Transverse colon (tissue), 4 donors: ENCODE data around the gene DLG2.

ENCODE experiments used
- CTCF ChIP-seq, 5 experiments: fragments of 200-600 bp in 3 of 5; fragments of 450-650 bp in 2 of 5; sonication (generic) in 3 of 5; IDR thresholded peaks; 1 replicate in 2 of 5; 2 replicates in 3 of 5; pipeline ENCODE4 v1.5.1; 2016 to 2017; ENCODE audit warnings: antibody characterized with exemption in 5 of 5, inconsistent platforms in 3 of 5, mild to moderate bottlenecking in 2 of 5, moderate library complexity in 1 of 5
- EP300 ChIP-seq: sonication (generic); formaldehyde crosslinking; IDR thresholded peaks from one replicate; pipeline ENCODE4 v1.6.1; 2017; ENCODE audit warnings: antibody characterized with exemption, low read depth
- POLR2A ChIP-seq: fragments of 450-650 bp; IDR thresholded peaks from one replicate; pipeline ENCODE4 v1.6.1; 2016; ENCODE audit warnings: antibody characterized with exemption, mild to moderate bottlenecking, moderate library complexity
- POLR2AphosphoS5 ChIP-seq, 3 donors: sonication (generic); formaldehyde crosslinking; IDR thresholded peaks; one replicate each; pipeline ENCODE4 v1.6.1; 2016; ENCODE audit warnings: antibody characterized with exemption in 3 of 3

GRCh38 chr11:83557653-83558052 is 2069.5 kb downstream of the DLG2 start:
- no peak for TF ChIP-seq CTCF (IDR thresholded peaks at IDR 0.05)
- no peak for TF ChIP-seq EP300
- no peak for TF ChIP-seq POLR2AphosphoS5 (IDR thresholded peaks at IDR 0.05)
- no peak for TF ChIP-seq POLR2A
